NOMO-1 (cell line): ENCODE data around the gene MXD4.
"Not testable (repeated sequence)": the region's sequence is repeated elsewhere in the genome, so short reads cannot be mapped to it uniquely, and the experiment has no call there.

Source experiments
- DNase-seq, 2 experiments: peaks; one replicate each; lab custom pipeline; 2025; ENCODE audit not compliant: unreplicated experiment in 2 of 2; lab: John Stamatoyannopoulos, UW

MXD4 gene

DNA sequence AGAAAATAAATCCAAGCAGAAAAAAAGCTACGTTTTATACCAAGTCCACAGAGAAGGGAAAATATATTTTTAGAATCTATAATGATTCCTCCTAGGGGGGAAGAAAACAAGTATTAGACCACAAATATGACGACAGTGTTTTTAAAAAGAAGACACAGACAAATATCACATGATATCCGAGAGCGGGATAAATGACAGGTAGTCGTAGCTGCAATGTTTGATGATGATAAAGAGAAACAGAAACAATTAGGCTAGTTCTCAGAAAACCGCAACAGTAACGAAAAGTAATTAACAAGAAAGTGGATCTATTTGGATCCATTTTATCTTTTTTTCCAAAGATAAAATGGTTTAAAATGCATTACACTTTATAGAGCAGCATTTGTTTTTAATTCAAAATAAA lies 20.9 kb downstream of the MXD4 start:
- no peak for DNase-seq

GRCh38 chr4:2236944-2237666 lies 24.8 kb downstream of the MXD4 start:
- no peak for DNase-seq

DNA sequence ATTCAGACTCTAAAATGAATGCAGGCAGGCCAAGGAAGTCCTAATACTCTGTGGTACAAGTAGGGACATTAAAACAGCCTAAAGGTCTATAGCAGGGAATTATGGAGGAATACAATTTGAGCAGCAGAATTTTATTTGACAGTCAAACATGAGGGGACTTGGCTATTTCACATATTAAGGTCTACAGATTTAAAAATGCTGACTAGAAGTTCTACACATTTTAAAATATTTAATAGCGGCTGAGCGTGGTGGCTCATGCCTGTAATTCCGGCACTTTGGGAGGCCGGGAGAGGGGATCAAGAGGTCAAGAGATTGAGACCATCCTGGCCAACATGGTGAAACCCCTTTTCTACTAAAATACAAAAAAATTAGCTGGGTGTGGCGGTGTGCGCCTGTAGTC lies 30.8 kb downstream of the MXD4 start:
- no peak for DNase-seq

DNA sequence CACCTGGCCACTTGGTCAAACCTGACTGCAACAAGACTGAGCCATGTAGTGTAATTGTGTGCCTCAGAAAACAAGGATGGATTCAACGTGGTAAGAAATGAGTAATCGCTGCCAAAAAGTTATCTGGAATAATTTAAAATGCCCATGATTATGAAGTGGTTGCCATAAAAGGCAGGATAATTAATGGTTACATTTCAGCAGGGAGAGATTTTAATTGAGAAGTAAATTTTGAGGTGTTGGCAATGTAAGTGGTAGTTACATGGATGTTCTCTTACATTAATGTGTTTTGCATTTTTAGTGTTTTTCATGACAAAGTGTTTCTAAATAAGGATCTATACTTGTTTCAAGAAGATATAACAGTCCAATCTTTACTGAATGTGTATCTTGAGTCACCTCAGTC lies 35.6 kb downstream of the MXD4 start:
- DNase-seq: no peak

DNA sequence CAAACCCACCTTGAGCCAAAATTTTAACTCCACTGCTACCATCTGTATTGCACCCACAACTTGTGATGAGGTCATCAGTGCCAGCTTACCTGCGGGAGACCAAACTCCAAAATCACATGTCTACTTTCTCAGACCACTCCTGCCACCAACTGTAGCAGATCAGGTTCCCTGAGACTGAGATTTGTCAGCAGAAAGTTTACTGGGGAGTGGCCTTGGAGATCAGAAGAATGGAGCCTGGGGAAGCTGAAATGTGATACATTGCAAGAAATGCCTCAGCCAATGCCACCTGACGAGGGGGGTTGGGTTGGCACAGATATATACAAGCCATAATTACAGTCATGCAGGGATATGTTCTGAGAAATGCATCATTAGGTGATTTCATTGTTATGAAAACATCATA lies 39.1 kb downstream of the MXD4 start:
- DNase-seq: no peak

DNA sequence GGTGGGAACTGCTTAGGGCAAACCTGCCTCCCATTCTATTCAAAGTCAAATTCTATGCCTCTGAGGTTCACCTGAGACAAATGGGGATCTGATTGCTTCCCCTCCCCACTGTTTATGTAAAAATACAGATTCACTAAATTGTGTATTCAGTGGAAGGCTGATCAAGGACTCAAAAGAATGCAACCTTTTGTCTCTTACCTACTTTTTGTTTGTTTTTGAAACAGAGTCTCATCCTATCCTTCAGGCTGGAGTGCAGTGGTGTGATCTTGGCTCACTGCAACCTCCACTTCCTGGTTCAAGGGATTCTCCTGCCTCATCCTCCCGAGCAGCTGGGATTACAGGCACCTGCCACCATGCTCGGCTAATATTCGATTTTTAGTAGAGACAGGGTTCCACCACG lies 40.5 kb downstream of the MXD4 start:
- not testable (repeated sequence) for DNase-seq

DNA sequence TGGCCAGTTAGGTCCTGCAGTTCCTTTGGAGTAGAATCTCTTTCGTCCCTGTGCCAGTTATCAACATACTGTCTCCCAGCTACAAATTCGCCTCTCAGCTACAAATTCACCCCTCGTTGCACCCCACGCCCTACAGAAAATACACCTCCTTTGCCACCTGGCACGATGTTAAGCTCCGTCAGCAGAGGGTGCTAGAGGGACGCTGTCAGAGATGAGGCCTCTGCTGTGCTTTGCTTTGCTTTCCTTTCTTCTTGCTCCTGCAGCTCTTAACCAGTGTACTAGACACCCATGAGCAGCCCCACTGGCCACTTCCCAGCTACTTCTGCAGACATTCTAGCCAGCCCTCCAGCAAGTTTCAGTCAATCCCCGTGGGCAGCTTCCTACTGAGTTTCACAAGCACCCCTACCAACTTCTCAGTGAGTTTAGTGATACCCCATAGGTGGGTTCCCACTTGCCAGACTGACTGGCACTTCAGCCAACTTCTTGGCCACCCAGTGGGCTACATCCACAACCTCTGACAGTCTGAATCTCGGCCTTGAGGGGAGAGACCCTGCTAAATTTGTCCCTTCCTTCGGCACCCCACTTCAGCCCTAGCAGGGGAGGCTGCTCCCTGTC lies 41.8 kb downstream of the MXD4 start:
- DNase-seq: peak; percentile 60

- no peak for DNase-seq
Measured at GRCh38 chr4:2219233-2219760, 42.6 kb downstream of the MXD4 start.

- DNase-seq: no peak
Measured at GRCh38 chr4:2218436-2218835, 43.5 kb downstream of the MXD4 start.

GRCh38 chr4:2217726-2218125 lies 44.2 kb downstream of the MXD4 start:
- DNase-seq: no peak

DNA sequence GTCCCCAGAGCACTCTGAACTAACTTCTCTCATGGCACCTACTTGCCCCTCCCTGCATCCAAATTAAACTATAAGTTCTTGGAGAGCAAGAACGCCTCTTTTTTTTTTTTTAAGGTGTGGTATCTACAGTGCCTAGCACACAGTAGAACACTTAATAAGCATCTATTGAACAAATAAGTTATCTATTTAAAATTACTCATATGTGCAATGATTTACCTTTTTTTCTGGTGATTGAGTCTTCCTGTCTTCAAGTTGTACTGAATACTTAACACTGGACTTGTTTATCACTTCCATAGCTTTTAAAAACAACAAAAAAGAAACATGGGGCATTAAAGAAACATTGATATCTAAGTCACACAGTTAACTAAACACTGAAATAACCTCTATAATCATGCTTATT lies 49.1 kb downstream of the MXD4 start:
- DNase-seq: no peak

DNA sequence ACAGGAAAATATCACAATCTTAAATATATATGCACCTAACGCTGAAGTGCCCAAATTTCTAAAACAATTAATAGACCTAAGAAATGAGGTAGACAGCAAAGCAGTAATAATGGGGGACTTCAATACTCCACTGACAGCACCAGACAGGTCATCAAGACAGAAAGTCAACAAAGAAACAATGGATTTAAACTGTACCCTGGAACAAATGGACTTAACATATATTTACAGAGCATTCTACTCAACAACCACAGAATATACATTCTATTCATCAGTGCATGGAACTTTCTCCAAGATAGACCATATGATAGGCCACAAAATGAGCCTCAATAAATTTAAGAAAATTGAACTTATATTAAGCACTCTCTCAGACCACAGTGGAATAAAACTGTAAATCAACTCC lies 59.1 kb downstream of the MXD4 start:
- DNase-seq: not testable (repeated sequence)
